ENCODE results near the gene SENP7.

DNA sequence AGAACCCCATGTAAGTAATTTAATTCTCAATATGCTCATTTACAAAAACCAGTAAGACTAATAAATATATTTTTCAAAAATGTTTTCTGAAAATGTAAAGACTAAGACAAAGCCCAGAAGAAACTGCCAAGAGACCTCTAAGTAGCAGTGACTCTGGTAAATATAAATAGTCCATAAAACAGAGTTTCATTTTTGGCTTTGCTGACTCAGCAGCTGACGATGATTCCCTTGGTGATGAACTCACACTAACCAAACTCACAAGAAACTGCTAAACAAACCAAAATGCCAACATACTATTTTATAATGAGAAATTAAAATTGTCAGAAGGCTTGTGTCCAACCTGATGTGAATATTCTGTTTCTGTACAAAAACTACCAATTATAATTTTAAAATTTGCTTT is 161.2 kb downstream of the SENP7 start:
- TF ChIP-seq SUZ12 (IDR thresholded peaks at IDR 0.05; ENCODE audit: extremely low read depth, insufficient read depth, insufficient read length) (no peak), ZNF274 (IDR thresholded peaks at IDR 0.05; ENCODE audit: low read depth, low read length) (no peak), YY1 (IDR thresholded peaks at IDR 0.05; ENCODE audit: insufficient read depth, insufficient read length) (no peak)
